Thoracic aorta endothelial cell (primary cell): ENCODE measurements around the gene FBP1. TPM values are rescaled to one million over a fixed set of nuclear protein-coding genes. Genes with fewer than 3 reads are reported as not detected.

ENCODE experiments used
- total RNA-seq: library from RNA; depleted of rRNA; stranded (reverse); fragments of >200 nt; gene quantifications from 2 replicates; pipeline ENCODE4 v1.2.3, GENCODE V29; 2012

The FBP1 gene
- total RNA-seq = 1.6 and 13.2 TPM in 2 replicates

DNA sequence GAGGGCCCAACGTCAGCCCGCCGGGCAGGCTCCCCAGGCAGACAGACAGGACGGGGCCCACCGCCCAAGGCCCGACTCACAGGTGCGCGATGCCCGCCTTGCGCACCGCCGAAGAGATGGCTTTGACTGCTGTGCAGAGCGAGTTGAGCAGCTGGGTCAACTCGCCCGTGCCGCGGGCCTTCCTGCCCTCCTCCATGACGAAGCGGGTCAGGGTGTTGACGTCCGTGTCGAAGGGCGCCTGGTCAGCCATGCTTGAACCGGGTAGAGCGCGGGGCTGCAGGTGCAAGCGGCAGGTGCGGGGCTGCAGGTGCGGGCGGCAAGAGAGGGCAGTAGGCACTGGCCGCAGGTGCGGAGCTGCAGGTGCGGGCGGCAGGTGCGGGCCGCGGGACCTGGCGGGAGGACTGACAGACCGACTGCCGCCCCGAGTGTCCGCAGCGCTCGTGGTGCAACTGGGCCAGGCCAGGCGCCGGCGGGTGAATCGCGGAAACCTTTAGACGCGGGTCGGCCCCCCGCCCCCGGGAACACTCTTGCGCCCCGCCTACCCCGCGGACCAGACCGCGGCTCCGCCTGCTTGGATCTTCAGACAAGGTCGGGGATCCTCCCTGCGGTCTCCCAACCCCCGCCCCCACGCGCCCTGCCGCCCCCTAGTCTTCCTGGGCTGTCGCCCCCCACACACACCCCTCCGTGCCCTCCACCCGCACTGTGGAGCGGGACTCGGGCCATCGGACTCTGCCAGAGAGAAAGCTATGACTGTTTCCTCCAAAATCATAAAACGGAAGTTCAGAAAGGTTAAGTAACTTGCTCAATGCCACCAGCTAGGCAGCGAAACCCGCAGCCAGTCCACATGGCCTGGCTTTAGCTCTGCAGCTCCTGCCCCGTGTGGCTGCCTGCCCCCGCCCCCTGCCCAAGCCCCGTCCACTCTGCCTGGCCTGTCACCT, at the start of gene FBP1:
Gene FBP1 (minus strand): TSS at position 458 of the 938 bp plus-strand sequence. CDS start 208 bp downstream, at position 250.

DNA sequence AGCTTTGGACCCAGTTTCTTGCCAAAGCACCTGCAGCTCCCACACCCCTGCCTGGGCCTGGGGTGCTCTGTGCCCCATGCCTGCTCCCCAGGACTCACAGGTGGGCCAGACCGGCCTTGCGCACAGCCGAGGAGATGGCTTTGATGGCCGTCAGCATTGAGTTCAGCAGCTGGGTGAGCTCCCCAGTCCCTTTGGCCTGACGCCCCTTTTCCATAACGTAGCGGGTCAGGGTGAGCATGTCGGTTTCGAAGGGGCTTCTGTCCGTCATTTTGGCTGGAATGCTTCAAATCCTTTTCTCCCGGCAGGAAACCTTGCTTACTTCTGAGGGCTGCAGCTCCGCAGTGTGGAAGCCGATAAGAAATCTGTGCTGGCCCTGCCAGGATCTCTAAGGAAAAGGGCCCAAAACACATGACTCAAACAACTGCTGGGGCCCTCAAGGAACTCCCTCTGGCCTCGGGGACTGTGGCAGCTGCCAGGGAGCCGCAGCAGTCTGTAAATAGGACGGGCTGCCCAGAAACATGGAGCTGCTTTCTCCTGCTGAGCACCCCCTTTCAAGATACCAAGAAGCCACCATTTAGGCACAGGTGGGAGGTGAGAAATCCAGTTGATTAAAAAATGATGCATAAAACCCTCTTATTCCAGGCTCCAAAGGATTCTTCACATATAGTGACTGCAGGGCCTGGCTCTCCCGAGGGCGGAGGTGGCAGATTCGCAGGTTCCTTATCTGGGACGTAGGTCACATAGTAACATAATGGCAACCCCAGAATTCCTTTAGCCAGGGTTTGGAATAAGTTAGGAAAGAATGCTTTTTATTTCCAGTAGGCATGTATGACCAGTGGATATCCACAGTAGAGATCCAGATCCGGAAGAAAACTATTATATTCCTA, 45.6 kb downstream of the FBP1 start, which contains the start of gene FBP2:
Gene FBP2 (minus strand): TSS at position 366 of the 887 bp plus-strand sequence. CDS start 98 bp downstream, at position 268.

DNA sequence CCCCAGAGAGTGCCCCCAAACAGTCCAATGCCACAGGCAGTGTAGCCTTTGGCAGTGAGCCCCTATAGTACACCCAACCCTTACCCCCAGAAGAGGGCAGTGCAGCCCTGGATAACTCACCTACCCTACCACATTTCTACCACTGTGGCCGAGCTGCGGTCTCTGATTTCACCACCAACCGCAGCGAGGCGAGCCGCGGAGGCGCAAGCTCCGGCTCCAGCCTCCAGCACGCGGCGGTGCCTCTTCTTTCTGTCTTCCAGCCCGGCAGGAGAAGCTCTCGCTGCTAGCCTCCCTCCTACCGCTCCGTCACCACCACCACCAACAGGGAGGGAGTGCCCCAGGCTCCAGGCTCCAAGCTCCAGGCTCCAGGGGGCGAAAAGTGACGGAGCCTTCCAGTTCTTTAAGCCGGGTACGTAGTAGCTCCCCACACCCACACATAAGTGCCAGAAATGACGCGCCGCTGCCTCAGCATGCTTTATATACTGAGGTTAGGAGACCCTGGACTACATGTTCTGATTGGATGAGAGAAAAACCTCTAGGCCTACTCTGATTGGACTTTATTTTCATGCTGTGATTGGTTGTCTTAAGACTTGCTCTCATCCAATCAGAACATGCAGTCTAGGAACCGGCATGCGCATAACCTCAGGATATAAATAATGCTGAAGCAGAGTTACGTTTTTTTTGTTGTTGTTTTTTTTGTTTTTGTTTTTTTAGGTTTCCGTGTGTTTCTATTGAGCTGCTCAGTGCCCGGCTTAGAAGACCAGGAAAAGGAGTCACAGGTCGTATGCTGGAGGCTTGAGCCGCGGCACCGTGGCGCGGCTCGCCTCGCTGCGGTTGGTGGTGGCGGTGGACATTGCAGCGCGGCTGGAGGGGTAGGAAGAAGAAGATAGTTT, 84.6 kb downstream of the FBP1 start, which contains the start of gene PCAT7:
Gene PCAT7 (plus strand): TSS at position 645 of the 893 bp plus-strand sequence.

Other genes with a start within 250 kb of the FBP1 start
- gene PCAT7, start 84.4 kb downstream of the FBP1 start, total RNA-seq = 0.07 TPM in 1 of 2 replicates, not detected in the other
- not detected in 2 replicates for gene FBP2, start 45.7 kb downstream of the FBP1 start, total RNA-seq
- gene AOPEP, start 87.2 kb upstream of the FBP1 start, total RNA-seq = 24.6 and 33.1 TPM in 2 replicates